GM12878 (cell line): ENCODE data around the gene AGAP1. TPM values are rescaled to one million over a fixed set of nuclear protein-coding genes. Genes with fewer than 3 reads are reported as not detected.

ENCODE experiments used
- ATAC-seq: fragments of 200-7000 bp; cut with Tn5 transposase; 3 replicates; pipeline ENCODE4 v1.9.1; 2020; ENCODE audit warnings: mild to moderate bottlenecking, moderate library complexity
- BruUV-seq: library from RNA; stranded (reverse); fragments of 400-500 nt; replicated peaks from 2 replicates; lab custom pipeline; 2021; lab: Mats Ljungman, UMichigan
- CTCF ChIA-PET: fragments of 300-600 bp; sonication (Branson Sonifier 250); formaldehyde crosslinking; extraction: SDS; loops from one replicate; lab custom pipeline; 2021; ENCODE audit warnings: inconsistent platforms; lab: Yijun Ruan, JAX
- POLR2A ChIA-PET: fragments of 350-600 bp; formaldehyde crosslinking; extraction: SDS; loops from one replicate; lab custom pipeline; 2021; ENCODE audit warnings: inconsistent platforms; lab: Charles Lee
- RAD21 ChIA-PET: fragments of 300-600 bp; sonication (Branson Sonifier 250); formaldehyde crosslinking; loops from one replicate; lab custom pipeline; 2023; ENCODE audit warnings: antibody characterized with exemption; ENCODE audit not compliant: unreplicated experiment; lab: Charles Lee
- SMC1A ChIA-PET: fragments of 300-600 bp; sonication (Branson Sonifier 250); formaldehyde crosslinking; loops from one replicate; lab custom pipeline; 2023; ENCODE audit not compliant: unreplicated experiment, uncharacterized antibody; lab: Charles Lee
- DNase-seq: peaks from one replicate; pipeline ENCODE4 v3.0.0-alpha.2; 2011; ENCODE audit warnings: low read depth, low spot score
- FAIRE-seq: peaks from 3 replicates; lab custom pipeline; 2011; peaks lifted over from hg19 to GRCh38; lab: Jason Lieb, UNC
- H2AFZ ChIP-seq: 2 replicates; pipeline ENCODE4 v1.6.0; 2011; ENCODE audit warnings: low read depth, low read length, control low read depth; ENCODE audit not compliant: control insufficient read depth
- H3K27ac ChIP-seq: 2 replicates; pipeline ENCODE4 v1.5.1; 2011; ENCODE audit warnings: control low read depth; ENCODE audit not compliant: control insufficient read depth, insufficient read depth
- H3K27me3 ChIP-seq, 2 experiments: replicated peaks in 1 of 2; 2 replicates each; pipeline versions ENCODE4 v1.6.0 to v1.6.1; 2011; ENCODE audit warnings: low read length in 1 of 2; ENCODE audit not compliant: control insufficient read depth in 2 of 2, insufficient read depth in 2 of 2
- H3K36me3 ChIP-seq, 2 experiments: 2 replicates each; pipeline ENCODE4 v1.5.1; 2011; ENCODE audit warnings: low read length in 1 of 2; ENCODE audit not compliant: control insufficient read depth in 2 of 2, insufficient read depth in 2 of 2
- H3K4me1 ChIP-seq: 2 replicates; pipeline ENCODE4 v1.6.1; 2011; ENCODE audit warnings: mild to moderate bottlenecking, low read length, moderate library complexity, mixed read lengths; ENCODE audit not compliant: control insufficient read depth, insufficient read depth
- H3K4me2 ChIP-seq: 2 replicates; pipeline ENCODE4 v1.6.0; 2011; ENCODE audit warnings: control low read depth; ENCODE audit not compliant: control insufficient read depth, insufficient read depth
- H3K4me3 ChIP-seq: fragments of 200-600 bp; sonication (generic); 2 replicates; pipeline ENCODE4 v1.5.1; 2016
- H3K79me2 ChIP-seq: 2 replicates; pipeline ENCODE4 v1.6.0; 2011; ENCODE audit warnings: low read length; ENCODE audit not compliant: control insufficient read depth, insufficient read depth
- H3K9ac ChIP-seq: 2 replicates; pipeline ENCODE4 v1.8.0; 2011; ENCODE audit warnings: low read length, control low read depth, mixed read lengths; ENCODE audit not compliant: control insufficient read depth, insufficient read depth
- H3K9me3 ChIP-seq: replicated peaks from 3 replicates; pipeline ENCODE4 v1.5.1; 2011; ENCODE audit warnings: mild to moderate bottlenecking, low read length; ENCODE audit not compliant: control insufficient read depth, insufficient read depth
- H4K20me1 ChIP-seq: 2 replicates; pipeline ENCODE4 v1.6.0; 2011; ENCODE audit not compliant: control insufficient read depth, insufficient read depth
- BHLHE40 ChIP-seq, 2 experiments: fragments of 450-650 bp in 1 of 2; IDR thresholded peaks; 2 replicates each; pipeline ENCODE4 v1.6.1; 2011 to 2017; ENCODE audit warnings: low read depth in 2 of 2, borderline replicate concordance in 1 of 2, improper control_type of control experiment in 1 of 2, low read length in 1 of 2, mild to moderate bottlenecking in 1 of 2
- CBX3 ChIP-seq: fragments of 200-600 bp; sonication (generic); IDR thresholded peaks from 2 replicates; pipeline ENCODE4 v1.6.1; 2016; ENCODE audit warnings: low read depth, borderline replicate concordance
- CBX5 ChIP-seq: sonication (generic); IDR thresholded peaks from 2 replicates; pipeline ENCODE4 v1.6.1; 2016; ENCODE audit warnings: low read depth, moderate library complexity, mild to moderate bottlenecking, inconsistent platforms
- CREB1 ChIP-seq: IDR thresholded peaks from 2 replicates; pipeline ENCODE4 v1.6.1; 2012; ENCODE audit warnings: low read depth, mild to moderate bottlenecking, inconsistent platforms
- CTCF ChIP-seq, 3 experiments: IDR thresholded peaks in 2 of 3; conservative IDR thresholded peaks in 1 of 3; 2 replicates each; pipeline ENCODE4 v1.5.1; 2011; ENCODE audit warnings: low read depth in 3 of 3, low read length in 3 of 3, mild to moderate bottlenecking in 3 of 3, control low read depth in 2 of 3, moderate library complexity in 2 of 3, inconsistent platforms in 1 of 3, mixed read lengths in 1 of 3; ENCODE audit not compliant: control insufficient read depth in 2 of 3, insufficient read depth in 1 of 3; ENCODE audit errors: extremely low read depth in 1 of 3
- ESRRA ChIP-seq: IDR thresholded peaks from 2 replicates; pipeline ENCODE4 v1.6.1; 2012; ENCODE audit warnings: mild to moderate bottlenecking, low read length, improper control_type of control experiment
- KLF5 ChIP-seq: fragments of 450-650 bp; IDR thresholded peaks from 2 replicates; pipeline ENCODE4 v1.6.1; 2014; ENCODE audit warnings: mild to moderate bottlenecking; ENCODE audit not compliant: partially characterized antibody
- NR2C1 ChIP-seq: fragments of 450-650 bp; IDR thresholded peaks from 2 replicates; pipeline ENCODE4 v1.6.1; 2017; ENCODE audit warnings: antibody characterized with exemption, mild to moderate bottlenecking, moderate library complexity
- PAX5 ChIP-seq: IDR thresholded peaks from 2 replicates; pipeline ENCODE4 v1.6.1; 2011; ENCODE audit warnings: low read depth, low read length, borderline replicate concordance
- SMARCA5 ChIP-seq: fragments of 450-650 bp; IDR thresholded peaks from 2 replicates; pipeline ENCODE4 v1.6.1; 2017; ENCODE audit warnings: mild to moderate bottlenecking
- ZNF687 ChIP-seq: fragments of 450-650 bp; IDR thresholded peaks from 2 replicates; pipeline ENCODE4 v1.6.1; 2017; ENCODE audit warnings: mild to moderate bottlenecking, moderate library complexity
- ZZZ3 ChIP-seq: IDR thresholded peaks from 2 replicates; pipeline ENCODE4 v1.6.1; 2011; ENCODE audit warnings: low read depth; ENCODE audit not compliant: control insufficient read depth, insufficient read length
- WGBS: methylation state at CpG from one replicate; pipeline ENCODE4 v1.1.6; 2016; ENCODE audit warnings: low lambda C conversion rate; ENCODE audit not compliant: insufficient replicate concordance, insufficient coverage; ENCODE audit errors: missing lambda C conversion rate; 5-methylcytosine and 5-hydroxymethylcytosine counted together
- in situ Hi-C: fragments of 300-500 bp; cut with MboI; formaldehyde crosslinking; loops from 9 replicates; pipeline ENCODE4 v1.14.3; 2018; ENCODE audit warnings: mixed read lengths
- intact Hi-C: fragments of 100-400 bp; cut with micrococcal nuclease; formaldehyde crosslinking; loops from one replicate; pipeline ENCODE4 v1.14.2; 2022; ENCODE audit not compliant: unreplicated experiment
- polyA plus RNA-seq, 11 experiments: library from polyadenylated mRNA; depleted of rRNA in 4 of 11; unstranded in 6 of 11; stranded (reverse) in 5 of 11; fragments of >200 nt; fragmentation: Nextera tagmentation in 4 of 11; fragmentation: Illumina TruSeq in 1 of 11; extraction: Ambion mirVana in 4 of 11; extraction: Trizol in 1 of 11; gene quantifications; 1 replicate in 1 of 11; 2 replicates in 10 of 11; pipeline versions ENCODE4 v1.2.1 to v1.2.3, GENCODE V29; 2011 to 2016; ENCODE audit warnings: inconsistent platforms in 2 of 11, missing spikeins in 2 of 11, low read depth in 1 of 11
- total RNA-seq, 4 experiments: library from RNA; depleted of rRNA in 3 of 4; stranded (reverse); fragments of >200 nt in 3 of 4; fragmentation: Illumina TruSeq in 1 of 4; extraction: Trizol in 1 of 4; gene quantifications; 2 replicates each; pipeline versions ENCODE4 v1.2.1 to v1.2.3, GENCODE V29; 2013 to 2021

Gene AGAP1
- total and polyA plus RNA-seq, 10 of the 15 experiments (the other 5 are each of a cell fraction or from before 2014, with no cell fraction given), result 0.05 to 0.15 (median 0.06) TPM; not detected in 7

GRCh38 chr2:235500761-235501672 lies 7.2 kb downstream of the AGAP1 start:
- ChIA-PET POLR2A (no interaction called here), SMC1A (interaction anchor here (0.9 kb wide), 1 partner anchor 12 kb away, joined by 3 read pairs; no protein-coding TSS in a partner anchor), CTCF (interaction anchor here (1.6 kb wide), 1 partner anchor 367 kb away, joined by 5 read pairs; no protein-coding TSS in a partner anchor), RAD21 (no interaction called here)
- 0 out of 2 replicates have a peak, but pooled peaks cover 4% of the 10 kb centered on the region for H4K20me1 ChIP-seq
- H3K36me3 ChIP-seq, result no peaks in the 10 kb centered on the region
- no peak for ATAC-seq
- in situ Hi-C loops (no loop called here), intact Hi-C loops (no loop called here)
- H3K4me2 ChIP-seq, result no peak overlapping the region
- H2AFZ ChIP-seq, result no peak overlapping the region
- H3K27ac ChIP-seq, result no peak overlapping the region
- TF ChIP-seq PAX5 (no peak), NR2C1 (no peak), ZZZ3 (no peak), CREB1 (no peak), SMARCA5 (no peak), CBX3 (no peak), CBX5 (no peak), ESRRA (no peak), CTCF (IDR thresholded peaks at IDR 0.05 in 2 of 3, conservative IDR thresholded peaks at IDR 0.05 in 1 of 3; ENCODE audit: control insufficient read depth in 2 of 3, extremely low read depth in 1 of 3, insufficient read depth in 1 of 3, low read depth in 3 of 3, low read length in 3 of 3) (no peak), BHLHE40 (IDR thresholded peaks at IDR 0.05; ENCODE audit: borderline replicate concordance in 1 of 2, low read depth in 2 of 2, low read length in 1 of 2) (no peak), ZNF687 (no peak), KLF5 (no peak)
- H3K4me3 ChIP-seq, result no peak overlapping the region
- no peaks in the 10 kb centered on the region for H3K4me1 ChIP-seq
- DNase-seq, result no peak
- peaks cover 1 to 2% of the 10 kb centered on the region in 2 experiments; a peak in 3 of 4 replicates for H3K27me3 ChIP-seq
- H3K9me3 ChIP-seq, result no peaks in the 10 kb centered on the region
- BruUV-seq, result no TSS peak
- no peak overlapping the region for H3K9ac ChIP-seq
- no peak for FAIRE-seq
- WGBS, result 20% methylated on average over 18 of the region's 18 CpGs
- H3K79me2 ChIP-seq, result no peaks in the 10 kb centered on the region
